B cell (primary cell): ENCODE data around the gene PRKACB. TPM values are rescaled to one million over a fixed set of nuclear protein-coding genes. Genes with fewer than 3 reads are reported as not detected.

ENCODE experiments used
- ATAC-seq: fragments of 200-7000 bp; cut with Tn5 transposase; one replicate; pipeline ENCODE4 v1.10.0; 2021; ENCODE audit warnings: low read depth, mild to moderate bottlenecking, moderate number of reproducible peaks, moderate library complexity
- CTCF ChIA-PET: fragments of 350-600 bp; sonication (Branson Sonifier 250); formaldehyde crosslinking; loops from one replicate; lab custom pipeline; 2021; ENCODE audit warnings: antibody characterized with exemption, inconsistent platforms; lab: Charles Lee
- POLR2A ChIA-PET: fragments of 350-600 bp; sonication (Branson Sonifier 250); formaldehyde crosslinking; loops from one replicate; lab custom pipeline; 2021; ENCODE audit warnings: antibody characterized with exemption; lab: Charles Lee
- DNase-seq: peaks from one replicate; pipeline ENCODE4 v3.0.0; 2013
- H2AFZ ChIP-seq: 2 replicates; pipeline ENCODE4 v1.6.1; 2012; ENCODE audit warnings: mild to moderate bottlenecking, low read depth, low read length; ENCODE audit not compliant: insufficient read depth, poor library complexity, severe bottlenecking
- H3K27ac ChIP-seq, 2 donors: 1 replicate in 1 of 2; 2 replicates in 1 of 2; pipeline ENCODE4 v1.5.1; 2012 to 2013; ENCODE audit warnings: low read length in 2 of 2, mild to moderate bottlenecking in 2 of 2, moderate library complexity in 1 of 2
- H3K27me3 ChIP-seq, 4 experiments: fragments of 200-600 bp in 1 of 4; sonication (generic) in 1 of 4; replicated peaks in 1 of 4; 1 replicate in 2 of 4; 2 replicates in 2 of 4; pipeline versions ENCODE4 v1.6.1 to v1.7.0; 2013 to 2016; ENCODE audit warnings: low read length in 3 of 4, mild to moderate bottlenecking in 2 of 4, mixed read lengths in 1 of 4, moderate library complexity in 1 of 4; ENCODE audit not compliant: insufficient read depth in 4 of 4, control insufficient read depth in 3 of 4; ENCODE audit errors: control extremely low read depth in 1 of 4
- H3K36me3 ChIP-seq, 2 experiments: replicated peaks in 1 of 2; 1 replicate in 1 of 2; 2 replicates in 1 of 2; pipeline versions ENCODE4 v1.6.1 to v1.7.1; 2013; ENCODE audit warnings: low read length in 1 of 2; ENCODE audit not compliant: insufficient read depth in 2 of 2, control insufficient read depth in 1 of 2; ENCODE audit errors: control extremely low read depth in 1 of 2, extremely low read depth in 1 of 2
- H3K4me1 ChIP-seq, 2 donors: fragments of 200-600 bp in 1 of 2; sonication (generic) in 1 of 2; 1 replicate in 1 of 2; 2 replicates in 1 of 2; pipeline versions ENCODE4 v1.5.1 to v1.6.1; 2013 to 2017; ENCODE audit warnings: low read length in 2 of 2; ENCODE audit not compliant: control insufficient read depth in 2 of 2, insufficient read depth in 2 of 2
- H3K4me2 ChIP-seq: replicated peaks from 2 replicates; pipeline ENCODE3; 2012; ENCODE audit warnings: mild to moderate bottlenecking, low read depth, low read length; ENCODE audit not compliant: poor library complexity, severe bottlenecking
- H3K4me3 ChIP-seq, 5 experiments: fragments of 200-600 bp in 1 of 5; sonication (generic) in 1 of 5; 1 replicate in 3 of 5; 2 replicates in 2 of 5; pipeline versions ENCODE4 v1.5.1 to v1.7.0; 2011 to 2016; ENCODE audit warnings: low read length in 4 of 5, mild to moderate bottlenecking in 4 of 5, low read depth in 2 of 5, control low read depth in 1 of 5, moderate library complexity in 1 of 5; ENCODE audit not compliant: insufficient read depth in 1 of 5; ENCODE audit errors: control extremely low read depth in 1 of 5, extremely low read depth in 1 of 5
- H3K79me2 ChIP-seq: fragments of 200-600 bp; sonication (generic); one replicate; pipeline ENCODE4 v1.6.0; 2016; ENCODE audit warnings: low read length; ENCODE audit not compliant: control insufficient read depth, insufficient read depth
- H3K9ac ChIP-seq: fragments of 200-600 bp; sonication (generic); 2 replicates; pipeline ENCODE4 v1.6.1; 2017; ENCODE audit warnings: mild to moderate bottlenecking, low read length, moderate library complexity
- H3K9me3 ChIP-seq, 3 donors: one replicate each; pipeline versions ENCODE4 v1.6.1 to v1.7.1; 2013; ENCODE audit warnings: low read length in 2 of 3; ENCODE audit not compliant: control insufficient read depth in 2 of 3, insufficient read depth in 1 of 3; ENCODE audit errors: control extremely low read depth in 1 of 3
- H4K20me1 ChIP-seq: 2 replicates; pipeline ENCODE4 v1.6.0; 2012; ENCODE audit warnings: mild to moderate bottlenecking, low read length; ENCODE audit not compliant: insufficient read depth, control insufficient read depth, poor library complexity, severe bottlenecking
- H3K27ac Mint-ChIP-seq: one replicate; pipeline ENCODE4 v1.8.0; 2021; ENCODE audit warnings: mixed read lengths
- H3K27me3 Mint-ChIP-seq: one replicate; pipeline ENCODE4 v1.8.0; 2021; ENCODE audit warnings: mixed read lengths
- H3K4me1 Mint-ChIP-seq: one replicate; pipeline ENCODE4 v1.8.0; 2021; ENCODE audit warnings: mixed read lengths
- H3K4me3 Mint-ChIP-seq: one replicate; pipeline ENCODE4 v1.8.0; 2021; ENCODE audit warnings: mixed read lengths
- H3K9me3 Mint-ChIP-seq: one replicate; pipeline ENCODE4 v1.8.0; 2022; ENCODE audit warnings: mixed read lengths; ENCODE audit not compliant: insufficient read depth
- CTCF ChIP-seq: fragments of 200-600 bp; IDR thresholded peaks from one replicate; pipeline ENCODE4 v1.8.0; 2022; ENCODE audit warnings: antibody characterized with exemption, mild to moderate bottlenecking
- EZH2 ChIP-seq: IDR thresholded peaks from 2 replicates; pipeline ENCODE4 v1.6.1; 2012; ENCODE audit warnings: borderline replicate concordance, low read depth, mild to moderate bottlenecking, moderate library complexity, low read length; ENCODE audit not compliant: insufficient read depth, poor library complexity, severe bottlenecking
- WGBS: methylation state at CpG from one replicate; pipeline ENCODE4 v1.1.5; 2013; ENCODE audit warnings: missing lambda C conversion rate; ENCODE audit not compliant: insufficient coverage; 5-methylcytosine and 5-hydroxymethylcytosine counted together
- intact Hi-C: fragments of 100-400 bp; cut with micrococcal nuclease; formaldehyde crosslinking; loops from one replicate; pipeline ENCODE4 v1.10.0; 2022
- polyA plus RNA-seq: library from polyadenylated mRNA; depleted of rRNA; stranded (reverse); fragments of >200 nt; gene quantifications from 2 replicates; pipeline ENCODE4 v1.2.3, GENCODE V29; 2012
- total RNA-seq, 2 donors: library from RNA; stranded (reverse); fragments of 120-200 nt in 1 of 2; gene quantifications; 1 replicate in 1 of 2; 2 replicates in 1 of 2; pipeline versions ENCODE4 v1.2.3 to v1.2.4, GENCODE V29; 2013 to 2022

Gene PRKACB
- total and polyA plus RNA-seq, 2 donors (not counting 1 experiment from before 2014, with no cell fraction given): 14.9 to 53.9 TPM

GRCh38 chr1:84202126-84202525 is 58.1 kb downstream of the PRKACB start:
- no peak overlapping the region for H3K4me3 Mint-ChIP-seq
- intact Hi-C loops: no loop called here
- Histone ChIP-seq H3K4me3 (no peak overlapping the region), H3K4me2 (no peak overlapping the region), H2AFZ (no peak overlapping the region), H3K4me1 (no peaks in the 10 kb centered on the region), H3K79me2 (no peaks in the 10 kb centered on the region), H3K27me3 (no peaks in the 10 kb centered on the region), H3K9me3 (no peaks in the 10 kb centered on the region), H3K27ac (no peak overlapping the region), H3K36me3 (peaks cover 5 to 48% of the 10 kb centered on the region in 2 experiments), H4K20me1 (no peaks in the 10 kb centered on the region), H3K9ac (no peak overlapping the region)
- TF ChIP-seq CTCF (no peak), EZH2 (no peak)
- ChIA-PET POLR2A (no interaction called here), CTCF (no interaction called here)
- H3K27me3 Mint-ChIP-seq: no peaks in the 10 kb centered on the region
- no peaks in the 10 kb centered on the region for H3K4me1 Mint-ChIP-seq
- DNase-seq: no peak
- no peak overlapping the region for H3K27ac Mint-ChIP-seq
- H3K9me3 Mint-ChIP-seq: peaks cover 4% of the 10 kb centered on the region
- ATAC-seq: no peak

DNA sequence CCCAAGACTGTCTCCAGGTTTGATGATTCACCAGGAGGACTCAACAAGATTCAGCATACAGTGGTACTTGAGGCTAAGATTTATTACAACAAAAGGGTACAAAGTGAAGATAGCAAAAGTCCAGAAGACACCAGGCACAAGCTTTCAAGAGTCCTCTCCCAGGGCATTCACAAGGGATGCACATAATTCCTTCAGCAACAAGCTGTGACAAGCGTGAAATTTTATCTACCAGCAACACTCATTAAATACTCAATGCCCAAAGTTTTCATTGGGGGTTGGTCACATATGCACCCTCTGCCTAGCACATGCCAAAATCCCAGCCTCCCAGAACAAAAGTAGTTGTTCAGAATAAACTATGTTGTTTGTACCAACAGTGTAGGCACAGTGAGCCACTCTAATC is 62.3 kb downstream of the PRKACB start:
- Mint-ChIP-seq H3K4me1 (no peaks in the 10 kb centered on the region), H3K27ac (no peak overlapping the region), H3K9me3 (no peaks in the 10 kb centered on the region), H3K27me3 (no peaks in the 10 kb centered on the region), H3K4me3 (no peak overlapping the region)
- Histone ChIP-seq H3K4me3 (no peak overlapping the region), H3K79me2 (no peaks in the 10 kb centered on the region), H3K27ac (no peak overlapping the region), H3K36me3 (peaks cover 0 to 43% of the 10 kb centered on the region in 2 experiments), H2AFZ (no peak overlapping the region), H3K4me1 (no peaks in the 10 kb centered on the region), H3K4me2 (no peak overlapping the region), H4K20me1 (no peaks in the 10 kb centered on the region), H3K9ac (no peak overlapping the region), H3K9me3 (no peaks in the 10 kb centered on the region), H3K27me3 (no peaks in the 10 kb centered on the region)
- intact Hi-C loops: no loop called here
- TF ChIP-seq CTCF: no peak
- no peak for TF ChIP-seq EZH2
- WGBS: 100% methylated on average over 1 of the region's 1 CpG
- DNase-seq (no peak), ATAC-seq (no peak)
- POLR2A ChIA-PET: no interaction called here
- CTCF ChIA-PET: interaction anchor here (0.7 kb wide), 1 partner anchor 11 kb away, joined by 3 read pairs; no protein-coding TSS in a partner anchor
